Measurements from ENCODE around the gene RHBDL1.

DNA sequence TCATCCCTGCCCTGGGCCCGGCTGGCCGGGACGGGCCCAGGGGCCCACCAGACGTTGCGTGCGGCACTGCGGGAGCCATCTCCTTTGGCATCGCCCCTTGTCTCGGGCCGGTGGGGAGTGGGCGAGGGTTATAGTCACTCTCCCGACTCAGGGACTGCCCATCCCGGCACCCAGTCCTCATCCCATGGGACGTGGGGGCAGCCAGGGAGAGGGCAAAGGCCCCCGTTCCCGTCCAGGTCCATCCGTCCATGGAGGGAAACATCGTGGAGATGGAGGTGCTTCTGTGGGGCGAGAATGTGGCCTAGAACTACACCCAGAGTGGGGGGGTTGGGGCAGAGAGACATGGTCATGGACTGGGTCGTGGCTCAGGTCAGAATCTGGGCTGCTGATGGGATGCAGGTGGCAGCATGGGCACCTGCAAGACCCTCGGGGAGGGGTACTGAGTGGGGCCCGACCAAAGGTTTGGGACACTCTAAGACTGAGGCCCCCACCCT, 28.7 kb upstream of the RHBDL1 start:
- TF ChIP-seq, protein P1, sequence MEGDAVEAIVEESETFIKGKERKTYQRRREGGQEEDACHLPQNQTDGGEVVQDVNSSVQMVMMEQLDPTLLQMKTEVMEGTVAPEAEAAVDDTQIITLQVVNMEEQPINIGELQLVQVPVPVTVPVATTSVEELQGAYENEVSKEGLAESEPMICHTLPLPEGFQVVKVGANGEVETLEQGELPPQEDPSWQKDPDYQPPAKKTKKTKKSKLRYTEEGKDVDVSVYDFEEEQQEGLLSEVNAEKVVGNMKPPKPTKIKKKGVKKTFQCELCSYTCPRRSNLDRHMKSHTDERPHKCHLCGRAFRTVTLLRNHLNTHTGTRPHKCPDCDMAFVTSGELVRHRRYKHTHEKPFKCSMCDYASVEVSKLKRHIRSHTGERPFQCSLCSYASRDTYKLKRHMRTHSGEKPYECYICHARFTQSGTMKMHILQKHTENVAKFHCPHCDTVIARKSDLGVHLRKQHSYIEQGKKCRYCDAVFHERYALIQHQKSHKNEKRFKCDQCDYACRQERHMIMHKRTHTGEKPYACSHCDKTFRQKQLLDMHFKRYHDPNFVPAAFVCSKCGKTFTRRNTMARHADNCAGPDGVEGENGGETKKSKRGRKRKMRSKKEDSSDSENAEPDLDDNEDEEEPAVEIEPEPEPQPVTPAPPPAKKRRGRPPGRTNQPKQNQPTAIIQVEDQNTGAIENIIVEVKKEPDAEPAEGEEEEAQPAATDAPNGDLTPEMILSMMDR (conservative IDR thresholded peaks at IDR 0.05; ENCODE audit: low read depth, low read length): no peak
- TF ChIP-seq EZH2 (IDR thresholded peaks at IDR 0.05; ENCODE audit: borderline replicate concordance, low read depth, low read length, poor library complexity, severe bottlenecking): no peak
